GM18508 (cell line): ENCODE data around the gene CLEC14A.

ENCODE experiments used
- ATAC-seq: cut with Tn5 transposase; IDR thresholded peaks from one replicate; pipeline ENCODE4 v1.9.1; 2021; ENCODE audit warnings: moderate number of reproducible peaks; ENCODE audit not compliant: insufficient read depth, unreplicated experiment

Gene CLEC14A

DNA sequence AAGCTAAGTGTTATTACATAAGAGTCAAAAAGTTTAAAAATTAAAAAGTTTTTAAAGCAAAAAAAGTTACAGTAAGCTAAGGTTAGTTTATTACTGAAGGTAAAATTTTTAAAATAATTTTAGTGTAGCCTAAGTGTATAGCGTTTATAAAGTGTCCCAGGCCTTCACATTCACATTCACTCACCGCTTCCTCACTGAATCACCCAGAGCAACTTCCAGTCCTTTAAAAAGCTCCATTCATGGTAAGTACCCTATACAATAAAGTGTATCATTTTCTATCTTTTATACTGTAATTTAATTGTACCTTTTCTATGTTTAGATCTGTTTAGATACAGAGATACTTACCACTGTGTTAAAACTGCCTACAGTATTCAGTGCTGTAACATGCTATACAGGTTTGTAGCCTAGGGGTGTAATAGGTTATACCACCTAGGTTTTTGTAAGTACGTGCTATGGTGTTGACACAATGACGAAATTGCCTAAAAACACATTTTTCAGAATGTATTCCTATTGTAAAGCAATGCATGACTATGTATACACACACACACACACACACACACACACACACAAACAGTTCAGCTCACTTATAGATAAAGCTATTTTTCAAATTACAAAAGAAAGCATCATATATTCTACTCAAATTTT is 3.7 kb downstream of the CLEC14A start:
- no peak for ATAC-seq

DNA sequence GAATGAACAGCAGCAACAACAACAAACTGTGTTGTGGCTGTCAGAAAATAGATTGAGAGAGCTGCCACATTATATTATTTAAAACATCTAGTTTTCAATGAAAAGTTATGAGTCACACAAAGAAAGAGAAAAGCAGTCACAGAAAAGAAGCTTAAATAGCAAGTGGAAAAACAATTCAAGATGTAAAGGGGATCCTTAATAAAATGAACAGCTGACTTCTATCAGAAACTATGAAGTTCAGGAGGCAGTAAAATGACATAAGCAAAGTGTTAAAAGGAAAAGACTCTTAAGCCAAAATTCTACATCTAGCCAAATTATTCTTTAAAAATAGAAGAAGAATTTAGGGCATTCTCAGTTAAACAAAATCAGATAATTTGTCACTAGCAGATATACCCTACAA is 5.6 kb downstream of the CLEC14A start:
- ATAC-seq, result no peak

DNA sequence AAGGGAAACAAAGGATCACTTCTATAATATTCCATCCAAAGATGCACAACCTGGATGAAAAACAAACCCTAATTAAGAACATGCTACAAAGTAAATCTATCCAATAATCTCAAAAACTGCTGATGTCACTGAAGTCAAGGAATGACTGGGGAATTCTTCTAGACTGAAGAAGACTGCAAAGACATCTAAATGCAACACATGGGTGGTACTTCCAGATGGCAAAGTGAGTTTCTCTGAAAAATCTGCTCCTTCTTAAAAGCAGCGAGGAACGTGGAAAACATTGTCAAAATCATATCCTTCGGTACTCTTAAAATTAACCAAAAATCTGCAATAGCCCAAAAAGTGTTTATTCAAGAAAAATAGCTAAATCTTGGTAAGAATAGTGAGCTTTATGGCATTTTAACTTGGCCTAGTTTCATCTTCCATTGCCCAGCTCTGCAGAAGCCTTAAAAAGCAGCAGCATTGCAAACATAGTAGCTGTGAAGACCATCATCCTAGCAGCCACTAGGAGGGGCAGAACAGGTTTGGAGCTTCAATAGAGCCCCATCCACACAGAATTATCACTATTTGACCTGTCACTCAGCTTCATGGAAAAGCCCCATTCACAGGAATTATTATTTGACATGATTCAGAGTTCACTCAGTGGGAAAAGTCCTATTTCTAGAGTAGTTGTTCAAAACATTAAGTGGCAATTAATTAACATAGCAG is 7.4 kb downstream of the CLEC14A start:
- no peak for ATAC-seq

GRCh38 chr14:38243696-38244240 is 12.1 kb downstream of the CLEC14A start:
- ATAC-seq, result no peak

DNA sequence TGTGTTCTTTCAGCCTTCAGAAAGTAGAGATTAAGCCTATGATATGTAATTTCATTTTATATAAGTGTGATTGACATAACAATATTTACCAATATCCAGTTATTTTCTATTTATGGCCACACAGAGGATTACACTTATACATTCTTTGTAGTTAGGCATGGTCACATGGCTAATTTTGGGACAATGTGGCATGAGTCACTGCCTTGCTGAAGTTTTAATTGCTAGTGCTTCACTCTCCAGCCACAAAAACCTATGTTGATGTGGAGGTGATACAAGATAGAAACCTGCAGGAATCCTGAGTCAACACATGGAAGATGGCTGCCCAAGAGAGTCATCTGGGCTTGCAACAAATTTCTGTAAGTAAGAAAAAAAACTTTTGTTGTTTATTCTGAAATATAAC is 17.0 kb downstream of the CLEC14A start:
- no peak for ATAC-seq

DNA sequence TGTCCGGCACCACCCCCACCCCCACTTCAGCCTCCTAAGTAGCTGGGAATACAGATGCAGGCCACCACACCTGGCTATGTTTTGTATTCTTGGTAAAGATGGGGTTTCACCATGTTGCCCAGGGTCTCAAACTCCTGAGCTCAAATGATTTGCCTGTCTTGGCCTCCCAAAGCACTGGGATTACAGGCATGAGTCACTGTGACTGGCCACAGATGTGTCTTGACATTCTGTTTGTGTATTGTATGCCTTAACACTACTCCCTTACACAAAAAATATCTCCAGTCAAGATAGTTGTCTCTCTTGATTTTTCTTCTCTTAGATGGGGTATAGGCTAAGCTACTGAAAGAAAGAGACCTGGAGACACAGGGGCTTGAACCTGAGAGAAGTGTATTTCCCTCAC is 17.6 kb downstream of the CLEC14A start:
- ATAC-seq, result no peak

GRCh38 chr14:38233218-38233617 is 22.7 kb downstream of the CLEC14A start:
- no peak for ATAC-seq

DNA sequence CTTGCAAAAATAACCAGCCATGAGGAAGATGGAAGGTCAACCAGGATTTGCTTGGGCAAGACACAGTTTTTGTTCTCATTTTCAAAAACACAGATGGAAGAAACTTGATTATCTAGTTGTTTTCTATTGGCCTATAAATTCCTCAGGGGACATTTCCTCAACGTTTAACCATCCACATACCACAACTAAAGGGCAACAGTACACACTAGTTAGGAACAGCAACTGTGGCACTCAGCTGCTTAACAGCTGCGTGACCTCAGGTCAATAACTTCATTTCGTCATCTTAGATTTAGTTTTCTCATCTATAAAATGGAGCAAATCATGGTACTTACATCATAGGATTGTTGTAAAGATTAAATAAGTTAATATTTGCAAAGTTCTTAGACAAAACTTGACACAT is 29.5 kb downstream of the CLEC14A start:
- no peak for ATAC-seq

GRCh38 chr14:38225946-38226345 is 29.9 kb downstream of the CLEC14A start:
- ATAC-seq, result no peak

DNA sequence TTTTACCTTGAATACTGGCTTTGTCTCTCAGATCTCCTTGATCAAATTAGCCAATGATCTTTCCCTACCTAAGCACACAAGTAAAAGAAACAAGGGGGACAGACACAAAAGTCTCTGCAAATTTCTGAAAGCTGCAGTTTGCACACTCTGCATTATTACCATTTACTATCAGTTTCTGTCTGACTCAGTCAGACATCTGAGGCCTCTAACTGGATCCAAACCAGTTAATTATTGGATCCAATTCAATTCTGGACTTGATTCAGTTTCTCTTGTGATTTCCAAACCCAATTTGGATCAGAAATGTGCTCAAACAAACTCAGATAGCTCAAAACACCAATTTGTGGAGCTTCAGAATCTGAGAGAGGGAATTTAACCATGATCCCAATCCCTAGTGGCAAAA is 31.6 kb downstream of the CLEC14A start:
- ATAC-seq, result no peak

GRCh38 chr14:38221077-38221476 is 34.8 kb downstream of the CLEC14A start:
- ATAC-seq, result no peak

DNA sequence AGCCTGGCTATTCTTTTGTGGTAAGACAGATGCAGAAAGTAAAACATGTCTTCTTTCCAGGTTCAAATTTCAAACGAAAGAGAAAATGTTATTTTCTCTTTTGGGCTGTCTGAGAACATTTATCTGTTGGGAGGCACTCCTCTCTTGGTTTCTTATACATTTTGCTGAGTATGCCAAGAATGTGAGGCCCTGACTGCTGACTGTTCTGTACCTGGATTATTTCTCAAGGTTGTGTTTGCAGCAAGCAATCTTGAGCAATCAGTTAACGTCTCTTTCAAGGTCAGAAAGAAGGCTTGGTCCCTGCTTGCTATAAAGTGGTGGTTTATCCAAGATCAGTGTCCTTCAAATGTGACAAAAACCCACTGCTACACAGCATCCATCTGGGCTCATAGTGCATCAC is 38.3 kb downstream of the CLEC14A start:
- no peak for ATAC-seq

DNA sequence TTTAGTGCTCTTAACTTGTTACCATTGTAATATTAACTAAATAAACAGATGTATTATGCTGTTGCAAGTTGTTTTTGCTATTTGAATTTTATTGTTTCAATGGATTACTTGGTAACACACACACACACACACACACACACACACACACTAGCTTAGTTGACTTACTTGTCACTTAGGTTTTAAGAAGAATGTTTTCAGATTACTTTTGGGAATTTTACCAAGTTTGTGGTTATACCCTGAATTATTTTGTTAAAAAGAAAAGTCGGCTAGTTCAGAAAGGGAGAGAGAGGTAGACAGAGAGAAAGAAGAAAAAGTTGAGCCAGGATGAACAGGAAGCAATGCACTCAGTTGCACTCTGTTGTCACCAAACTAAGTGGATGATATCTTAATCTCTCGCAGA is 42.9 kb downstream of the CLEC14A start:
- ATAC-seq, result no peak

DNA sequence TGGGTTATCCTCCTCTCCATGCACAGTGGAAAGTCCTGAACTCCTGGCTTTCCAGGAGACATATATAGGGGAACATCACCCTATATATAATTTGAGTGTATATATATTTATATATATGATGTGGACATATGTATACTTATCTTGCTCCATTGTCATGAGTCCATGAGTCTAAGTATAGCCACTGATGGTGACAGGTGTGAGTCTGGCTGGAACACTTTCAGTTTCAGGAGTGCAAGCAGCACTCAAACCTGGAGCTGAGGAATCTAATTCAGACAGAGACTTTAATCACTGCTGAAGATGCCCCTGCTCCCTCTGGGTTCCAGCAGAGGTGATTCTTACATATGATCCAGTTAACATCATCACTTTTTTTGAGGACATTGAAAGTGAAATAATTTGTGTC is 43.8 kb downstream of the CLEC14A start:
- no peak for ATAC-seq

DNA sequence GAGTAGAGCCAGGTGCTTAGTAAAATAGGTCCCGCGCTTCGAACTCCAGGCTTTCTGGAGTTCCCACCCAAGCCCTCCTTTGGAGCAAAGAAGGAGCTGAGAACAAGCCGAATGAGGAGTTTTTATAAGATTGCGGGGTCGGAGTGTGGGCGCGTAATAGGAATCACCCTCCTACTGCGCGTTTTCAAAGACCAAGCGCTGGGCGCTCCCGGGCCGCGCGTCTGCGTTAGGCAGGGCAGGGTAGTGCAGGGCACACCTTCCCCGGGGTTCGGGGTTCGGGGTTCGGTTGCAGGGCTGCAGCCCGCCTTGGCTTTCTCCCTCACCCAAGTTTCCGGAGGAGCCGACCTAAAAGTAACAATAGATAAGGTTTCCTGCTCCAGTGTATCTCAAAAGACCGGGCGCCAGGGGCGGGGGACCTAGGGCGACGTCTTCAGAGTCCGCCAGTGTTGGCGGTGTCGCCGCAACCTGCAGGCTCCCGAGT is 44.6 kb downstream of the CLEC14A start:
- ATAC-seq, result no peak

- ATAC-seq, result no peak
These were observed 45.2 kb downstream of the CLEC14A start for GRCh38 chr14:38210587-38211216.

DNA sequence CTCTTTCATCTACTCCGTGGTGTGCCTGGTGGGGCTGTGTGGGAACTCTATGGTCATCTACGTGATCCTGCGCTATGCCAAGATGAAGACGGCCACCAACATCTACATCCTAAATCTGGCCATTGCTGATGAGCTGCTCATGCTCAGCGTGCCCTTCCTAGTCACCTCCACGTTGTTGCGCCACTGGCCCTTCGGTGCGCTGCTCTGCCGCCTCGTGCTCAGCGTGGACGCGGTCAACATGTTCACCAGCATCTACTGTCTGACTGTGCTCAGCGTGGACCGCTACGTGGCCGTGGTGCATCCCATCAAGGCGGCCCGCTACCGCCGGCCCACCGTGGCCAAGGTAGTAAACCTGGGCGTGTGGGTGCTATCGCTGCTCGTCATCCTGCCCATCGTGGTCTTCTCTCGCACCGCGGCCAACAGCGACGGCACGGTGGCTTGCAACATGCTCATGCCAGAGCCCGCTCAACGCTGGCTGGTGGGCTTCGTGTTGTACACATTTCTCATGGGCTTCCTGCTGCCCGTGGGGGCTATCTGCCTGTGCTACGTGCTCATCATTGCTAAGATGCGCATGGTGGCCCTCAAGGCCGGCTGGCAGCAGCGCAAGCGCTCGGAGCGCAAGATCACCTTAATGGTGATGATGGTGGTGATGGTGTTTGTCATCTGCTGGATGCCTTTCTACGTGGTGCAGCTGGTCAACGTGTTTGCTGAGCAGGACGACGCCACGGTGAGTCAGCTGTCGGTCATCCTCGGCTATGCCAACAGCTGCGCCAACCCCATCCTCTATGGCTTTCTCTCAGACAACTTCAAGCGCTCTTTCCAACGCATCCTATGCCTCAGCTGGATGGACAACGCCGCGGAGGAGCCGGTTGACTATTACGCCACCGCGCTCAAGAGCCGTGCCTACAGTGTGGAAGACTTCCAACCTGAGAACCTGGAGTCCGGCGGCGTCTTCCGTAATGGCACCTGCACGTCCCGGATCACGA is 46.0 kb downstream of the CLEC14A start:
- no peak for ATAC-seq

GRCh38 chr14:38208618-38209562 is 47.0 kb downstream of the CLEC14A start:
- ATAC-seq, result no peak
